GM19468 (cell line): ENCODE results near the gene RTKN2.
"Not testable (repeated sequence)": the region's sequence is repeated elsewhere in the genome, so short reads cannot be mapped to it uniquely, and the experiment has no call there.

Experiments
- ATAC-seq: cut with Tn5 transposase; IDR thresholded peaks from one replicate; pipeline ENCODE4 v1.9.1; 2021; ENCODE audit warnings: mild to moderate bottlenecking, moderate library complexity, moderate number of reproducible peaks; ENCODE audit not compliant: unreplicated experiment; ENCODE audit errors: extremely low read depth

Gene RTKN2

DNA sequence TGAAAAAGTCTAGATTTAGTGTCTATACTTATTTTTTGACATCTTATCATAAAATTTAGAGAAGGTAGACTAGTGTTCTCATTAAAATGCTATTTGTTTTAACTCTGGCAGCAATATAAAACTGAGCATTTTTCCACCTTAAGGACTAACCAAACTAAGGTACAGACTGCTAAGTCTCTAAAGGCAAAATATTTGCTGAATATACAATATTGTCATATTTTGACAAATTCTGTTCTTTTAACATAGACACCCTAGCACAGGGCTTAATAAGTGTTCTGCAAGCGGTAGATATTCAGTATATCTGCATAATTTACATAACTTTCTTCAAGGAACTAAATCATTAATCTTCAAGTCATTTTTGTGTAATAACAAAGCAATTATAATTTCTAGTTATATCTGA, 8.6 kb downstream of the RTKN2 start:
- no peak for ATAC-seq

GRCh38 chr10:62259456-62259855, 9.2 kb downstream of the RTKN2 start:
- ATAC-seq: no peak

DNA sequence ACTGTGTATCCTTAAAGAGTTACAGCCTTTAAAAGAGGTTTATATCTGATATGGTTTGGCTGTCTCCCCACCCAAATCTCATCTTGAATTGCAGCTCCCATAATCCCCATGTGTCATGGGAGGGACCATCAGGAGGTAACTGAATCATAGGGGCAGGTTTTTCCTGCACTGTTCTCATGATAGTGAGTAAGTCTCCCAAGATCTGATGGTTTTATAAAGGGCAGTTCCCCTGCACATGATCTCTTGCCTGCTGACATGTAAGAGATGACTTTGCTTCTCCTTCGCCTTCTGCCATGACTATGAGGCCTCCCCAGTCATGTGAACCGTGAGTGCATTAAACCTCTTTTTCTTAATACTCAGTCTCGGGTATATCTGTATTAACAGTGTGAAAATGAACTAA, 9.7 kb downstream of the RTKN2 start:
- no peak for ATAC-seq

DNA sequence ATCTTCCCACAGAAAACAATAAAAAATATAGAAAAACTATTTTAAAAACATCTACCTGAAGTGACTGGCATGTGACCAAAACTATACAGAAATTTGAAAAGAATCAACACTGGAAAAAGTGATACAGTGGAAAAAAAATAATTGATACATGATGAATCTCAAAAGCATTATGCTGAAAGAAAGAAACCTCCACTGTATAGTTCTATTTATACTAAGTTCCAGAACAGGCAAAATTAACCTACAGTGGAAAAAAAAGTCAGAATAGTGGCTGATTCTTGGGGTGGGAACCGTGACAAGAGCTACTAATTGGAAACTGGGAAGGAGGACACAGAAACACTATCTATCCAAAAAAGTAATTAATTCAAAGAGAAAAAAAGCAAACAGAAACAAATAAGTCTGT, 14.9 kb downstream of the RTKN2 start:
- ATAC-seq: no peak

DNA sequence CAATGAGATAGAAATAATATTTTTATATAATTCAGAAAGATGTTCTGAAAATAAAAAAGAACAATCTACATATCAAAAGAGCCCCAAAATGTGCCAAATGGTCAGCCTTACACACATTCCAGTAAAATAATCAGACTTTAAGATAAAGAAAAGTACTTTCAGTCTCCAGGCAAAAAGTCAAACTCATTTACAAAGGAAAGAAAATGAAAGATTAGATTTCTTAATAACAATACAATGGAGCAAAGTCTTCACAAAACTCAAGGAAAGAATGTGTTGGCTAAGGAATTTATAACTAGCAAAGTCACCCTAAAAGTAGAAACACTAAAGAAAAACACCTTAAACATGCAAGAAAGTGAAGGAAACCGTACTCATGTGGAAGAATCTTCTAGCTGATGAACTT, 16.6 kb downstream of the RTKN2 start:
- ATAC-seq: no peak

- no peak for ATAC-seq
These were observed 17.9 kb downstream of the RTKN2 start for GRCh38 chr10:62250594-62251198.

GRCh38 chr10:62249957-62250356, 18.7 kb downstream of the RTKN2 start:
- no peak for ATAC-seq

DNA sequence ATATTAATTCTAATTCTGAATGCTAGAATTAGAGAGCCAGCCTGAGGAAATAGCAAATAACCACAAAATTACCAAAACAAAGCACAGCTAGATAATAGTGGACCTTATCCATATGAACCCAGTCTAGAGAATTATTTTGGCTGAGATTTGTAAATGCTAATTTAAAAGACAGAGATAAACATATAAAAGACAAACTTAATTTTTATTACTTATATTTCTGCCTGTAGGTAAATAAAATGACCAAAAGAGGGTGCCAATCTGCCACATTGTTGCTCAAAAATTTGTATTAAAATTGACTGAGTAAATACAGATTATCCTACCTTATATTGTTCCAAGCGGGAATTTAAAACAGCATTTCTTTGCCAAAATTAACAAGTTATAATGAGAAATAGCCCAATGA, 20.2 kb downstream of the RTKN2 start:
- ATAC-seq: no peak

- peak; percentile 25 for ATAC-seq
These were observed 23.7 kb downstream of the RTKN2 start for GRCh38 chr10:62244785-62245467.

GRCh38 chr10:62244088-62244487, 24.6 kb downstream of the RTKN2 start:
- ATAC-seq: no peak

GRCh38 chr10:62243647-62243997, 25.0 kb downstream of the RTKN2 start:
- peak; percentile 14 for ATAC-seq

- ATAC-seq: peak; percentile 70
These were observed 25.5 kb downstream of the RTKN2 start for GRCh38 chr10:62242965-62243646.

- ATAC-seq: not testable (repeated sequence)
These were observed 27.1 kb downstream of the RTKN2 start for GRCh38 chr10:62241521-62241920.

DNA sequence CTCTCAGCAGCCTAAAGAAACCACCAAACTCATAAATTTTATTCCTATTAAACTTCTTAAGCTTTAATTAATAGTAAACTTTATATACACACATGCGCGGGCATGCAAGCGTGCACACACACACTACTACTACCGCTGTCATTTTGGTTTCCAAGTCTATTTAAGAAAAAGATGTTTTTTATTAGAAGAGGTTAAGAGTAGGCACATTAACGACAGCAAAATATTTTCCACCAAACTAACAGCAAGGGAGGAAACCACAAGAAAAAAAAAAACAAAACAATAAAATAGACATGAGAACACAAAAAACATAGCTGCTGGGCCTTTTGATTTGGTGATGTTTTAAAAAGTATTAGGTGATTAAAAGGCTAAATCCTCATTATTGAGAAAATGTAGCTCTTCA, 28.6 kb downstream of the RTKN2 start:
- no peak for ATAC-seq

GRCh38 chr10:62238880-62239279, 29.8 kb downstream of the RTKN2 start:
- no peak for ATAC-seq

- no peak for ATAC-seq
These were observed 30.7 kb downstream of the RTKN2 start for GRCh38 chr10:62237966-62238365.

DNA sequence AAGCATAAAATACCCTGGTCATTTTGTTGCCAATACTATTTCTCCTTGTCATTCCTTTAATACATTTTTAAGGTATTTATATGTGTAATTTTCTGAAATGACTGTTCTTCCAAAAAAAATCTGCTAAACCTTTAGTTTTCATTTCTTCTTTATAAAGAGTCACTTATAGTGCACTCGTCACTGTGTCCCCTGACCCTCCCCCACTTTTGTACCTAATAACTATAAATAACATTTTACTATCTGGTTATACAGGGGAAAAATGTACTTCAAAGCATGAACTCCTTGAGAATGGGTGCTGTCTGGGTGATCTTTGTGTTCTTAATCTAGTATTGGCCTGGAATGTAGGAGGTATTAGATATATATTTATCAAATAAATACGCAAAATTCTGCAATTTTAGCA, 31.1 kb downstream of the RTKN2 start:
- no peak for ATAC-seq

- ATAC-seq: no peak
These were observed 34.5 kb downstream of the RTKN2 start for GRCh38 chr10:62234077-62234605.

DNA sequence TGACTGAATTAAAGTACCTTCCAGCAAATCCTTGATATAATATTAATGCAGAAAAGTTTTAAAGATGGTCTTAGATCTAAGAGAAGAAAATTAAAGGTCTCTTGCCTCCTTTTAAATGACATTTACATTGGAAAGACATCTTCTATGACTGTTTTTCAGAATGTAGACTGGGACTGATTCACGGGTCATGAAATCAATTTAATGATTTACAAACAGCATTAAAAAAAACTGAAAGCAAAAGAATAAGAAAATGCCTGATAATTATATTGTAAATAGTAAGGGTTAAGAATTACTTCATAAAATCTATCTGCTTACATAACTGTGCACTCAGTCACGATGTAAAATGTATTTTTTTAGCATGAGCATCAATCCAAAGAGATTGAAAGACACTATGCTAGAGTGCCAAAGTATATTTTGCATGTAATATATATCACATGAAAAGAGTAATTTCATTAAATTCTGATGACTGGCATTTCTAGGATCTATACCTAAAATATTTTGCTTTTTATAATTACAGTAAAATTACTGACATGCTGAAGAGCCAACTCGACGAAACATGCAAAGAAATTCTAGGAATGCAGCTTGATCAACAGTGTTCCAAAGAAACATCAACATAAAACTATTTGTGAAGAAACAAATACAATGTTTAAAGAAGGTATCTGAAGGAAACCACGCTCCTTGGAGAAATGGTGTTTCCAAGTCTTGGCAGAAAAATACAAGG, 35.1 kb downstream of the RTKN2 start:
- no peak for ATAC-seq

- no peak for ATAC-seq
These were observed 36.8 kb downstream of the RTKN2 start for GRCh38 chr10:62231805-62232204.

DNA sequence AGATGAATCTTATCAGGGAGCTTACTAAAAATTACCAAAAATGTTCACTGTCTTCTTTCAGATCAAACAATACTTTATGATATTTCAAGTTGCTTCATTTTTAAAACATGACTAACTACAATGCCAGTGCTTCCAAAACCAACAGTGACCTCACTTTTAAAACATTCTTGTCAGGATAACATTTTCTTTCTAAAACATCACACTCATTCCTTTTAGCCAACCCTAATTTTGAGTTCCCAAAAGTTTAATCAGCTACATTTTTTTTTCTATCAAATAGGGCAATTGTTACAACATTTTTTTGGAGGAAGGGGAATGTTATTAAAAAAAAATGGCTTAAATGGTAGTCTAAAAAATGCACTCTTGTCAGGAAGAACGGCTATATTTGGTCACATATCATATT, 37.3 kb downstream of the RTKN2 start:
- no peak for ATAC-seq
